ENCODE data around the gene FSTL4.

Gene FSTL4

GRCh38 chr5:133251296-133252132 is 360.8 kb downstream of the FSTL4 start:
- peak; percentile 12 for DNase-seq

GRCh38 chr5:133250527-133250926 is 361.8 kb downstream of the FSTL4 start:
- no peak for DNase-seq

GRCh38 chr5:133249593-133249992 is 362.7 kb downstream of the FSTL4 start:
- DNase-seq: no peak

- DNase-seq: no peak
These were observed 364.3 kb downstream of the FSTL4 start for GRCh38 chr5:133247881-133248624.

GRCh38 chr5:133247151-133247709 is 365.1 kb downstream of the FSTL4 start:
- DNase-seq: no peak

- no peak for DNase-seq
These were observed 365.8 kb downstream of the FSTL4 start for GRCh38 chr5:133246376-133247150.

- no peak for DNase-seq
These were observed 366.3 kb downstream of the FSTL4 start for GRCh38 chr5:133246053-133246370.

- DNase-seq: no peak
These were observed 366.9 kb downstream of the FSTL4 start for GRCh38 chr5:133245191-133246052.

GRCh38 chr5:133244242-133244641 is 368.1 kb downstream of the FSTL4 start:
- DNase-seq: no peak

GRCh38 chr5:133243196-133243595 is 369.1 kb downstream of the FSTL4 start:
- DNase-seq: no peak

GRCh38 chr5:133242221-133242835 is 370.0 kb downstream of the FSTL4 start:
- DNase-seq: no peak

GRCh38 chr5:133241179-133242092 is 370.9 kb downstream of the FSTL4 start:
- DNase-seq: no peak

GRCh38 chr5:133240425-133241091 is 371.8 kb downstream of the FSTL4 start:
- no peak for DNase-seq

- DNase-seq: no peak
These were observed 373.7 kb downstream of the FSTL4 start for GRCh38 chr5:133238426-133239205.

- no peak for DNase-seq
These were observed 375.4 kb downstream of the FSTL4 start for GRCh38 chr5:133236976-133237375.

- DNase-seq: no peak
These were observed 375.8 kb downstream of the FSTL4 start for GRCh38 chr5:133236541-133236951.

- DNase-seq: no peak
These were observed 376.5 kb downstream of the FSTL4 start for GRCh38 chr5:133235696-133236426.

- no peak for DNase-seq
These were observed 377.4 kb downstream of the FSTL4 start for GRCh38 chr5:133234911-133235310.

All from NCI-H2171 (cell line).